ENCODE results near the gene SPATA20. TPM values are rescaled to one million over a fixed set of nuclear protein-coding genes. Genes with fewer than 3 reads are reported as not detected.

SPATA20 gene
- total RNA-seq, 1 donor from 2014 or later, result 22.8 TPM

GRCh38 chr17:50527155-50527762 lies 19.7 kb upstream of the SPATA20 start:
- no peak overlapping the region for H3K9ac ChIP-seq
- DNase-seq (ENCODE audit: low spot score), result no peak
- TF ChIP-seq EZH2 (IDR thresholded peaks at IDR 0.05), result no peak
- TF ChIP-seq, protein P1, sequence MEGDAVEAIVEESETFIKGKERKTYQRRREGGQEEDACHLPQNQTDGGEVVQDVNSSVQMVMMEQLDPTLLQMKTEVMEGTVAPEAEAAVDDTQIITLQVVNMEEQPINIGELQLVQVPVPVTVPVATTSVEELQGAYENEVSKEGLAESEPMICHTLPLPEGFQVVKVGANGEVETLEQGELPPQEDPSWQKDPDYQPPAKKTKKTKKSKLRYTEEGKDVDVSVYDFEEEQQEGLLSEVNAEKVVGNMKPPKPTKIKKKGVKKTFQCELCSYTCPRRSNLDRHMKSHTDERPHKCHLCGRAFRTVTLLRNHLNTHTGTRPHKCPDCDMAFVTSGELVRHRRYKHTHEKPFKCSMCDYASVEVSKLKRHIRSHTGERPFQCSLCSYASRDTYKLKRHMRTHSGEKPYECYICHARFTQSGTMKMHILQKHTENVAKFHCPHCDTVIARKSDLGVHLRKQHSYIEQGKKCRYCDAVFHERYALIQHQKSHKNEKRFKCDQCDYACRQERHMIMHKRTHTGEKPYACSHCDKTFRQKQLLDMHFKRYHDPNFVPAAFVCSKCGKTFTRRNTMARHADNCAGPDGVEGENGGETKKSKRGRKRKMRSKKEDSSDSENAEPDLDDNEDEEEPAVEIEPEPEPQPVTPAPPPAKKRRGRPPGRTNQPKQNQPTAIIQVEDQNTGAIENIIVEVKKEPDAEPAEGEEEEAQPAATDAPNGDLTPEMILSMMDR (IDR thresholded peaks at IDR 0.05), result no peak
- TF ChIP-seq EZH2phosphoT487 (IDR thresholded peaks at IDR 0.05), result no peak
- H3K79me2 ChIP-seq (ENCODE audit: low read depth), result no peaks in the 10 kb centered on the region
- no peak overlapping the region for H3K4me3 ChIP-seq
- Mint-ChIP-seq H3K36me3 (no peaks in the 10 kb centered on the region), H3K27ac (no peak overlapping the region), H3K27me3 (ENCODE audit: insufficient read depth, low read depth) (peaks cover 14% of the 10 kb centered on the region), H3K4me3 (no peak overlapping the region), H3K9me3 (no peaks in the 10 kb centered on the region), H3K4me1 (peaks cover 20% of the 10 kb centered on the region)
- H3F3A ChIP-seq (ENCODE audit: low read depth), result no peaks in the 10 kb centered on the region
- H3K4me2 ChIP-seq, result no peak overlapping the region
- H2AFZ ChIP-seq (replicated peaks), result no peak overlapping the region
- no peaks in the 10 kb centered on the region for H3K9me3 ChIP-seq (ENCODE audit: low read depth)
- H3K27me3 ChIP-seq, result peaks cover 13% of the 10 kb centered on the region
- no peaks in the 10 kb centered on the region for H4K20me1 ChIP-seq (ENCODE audit: low read depth)
- peaks cover 6% of the 10 kb centered on the region for H3K4me1 ChIP-seq
- H3K36me3 ChIP-seq, result no peaks in the 10 kb centered on the region
- no peak overlapping the region for H3K27ac ChIP-seq

DNA sequence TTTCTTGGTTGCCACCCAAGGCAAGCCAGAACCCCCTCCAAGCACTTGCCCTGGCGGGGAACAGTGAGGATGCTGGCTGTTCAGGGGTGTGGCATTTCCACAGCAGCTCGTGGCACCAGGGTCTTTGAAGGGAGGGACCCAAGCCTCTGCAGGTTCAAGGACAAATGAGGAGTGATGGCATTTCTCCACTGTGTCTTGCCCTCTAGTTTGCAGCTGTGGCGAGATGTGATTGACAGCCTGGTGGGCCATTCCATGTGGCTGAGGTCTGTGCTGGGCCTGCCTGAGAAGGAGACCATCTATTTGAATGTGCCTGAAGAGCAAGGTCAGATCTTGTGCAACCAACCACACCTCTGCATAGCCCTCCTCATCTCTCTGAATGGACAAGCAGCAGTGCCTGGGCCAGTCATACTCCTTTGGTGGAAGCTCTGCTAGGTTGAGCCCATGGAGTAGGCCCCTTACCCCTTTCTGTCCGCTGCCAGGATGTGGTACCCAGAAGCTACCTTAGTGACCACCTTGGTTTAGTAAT lies 19.0 kb upstream of the SPATA20 start:
- TF ChIP-seq EZH2phosphoT487 (IDR thresholded peaks at IDR 0.05) (no peak), EZH2 (IDR thresholded peaks at IDR 0.05) (no peak)
- TF ChIP-seq, protein P1 (IDR thresholded peaks at IDR 0.05), result no peak
- H2AFZ ChIP-seq (replicated peaks), result no peak overlapping the region

GRCh38 chr17:50529849-50530248 lies 17.1 kb upstream of the SPATA20 start:
- Mint-ChIP-seq H3K27ac (no peak overlapping the region), H3K9me3 (no peaks in the 10 kb centered on the region), H3K27me3 (ENCODE audit: insufficient read depth, low read depth) (peaks cover 23% of the 10 kb centered on the region), H3K4me1 (peaks cover 22% of the 10 kb centered on the region), H3K36me3 (no peaks in the 10 kb centered on the region), H3K4me3 (no peak overlapping the region)
- Histone ChIP-seq H3K27ac (no peak overlapping the region), H2AFZ (replicated peaks) (no peak overlapping the region), H3F3A (ENCODE audit: low read depth) (no peaks in the 10 kb centered on the region), H3K4me1 (peaks cover 25% of the 10 kb centered on the region), H3K4me2 (no peak overlapping the region), H3K27me3 (peaks cover 39% of the 10 kb centered on the region), H3K9me3 (ENCODE audit: low read depth) (no peaks in the 10 kb centered on the region), H4K20me1 (ENCODE audit: low read depth) (peaks cover 11% of the 10 kb centered on the region), H3K36me3 (no peaks in the 10 kb centered on the region), H3K9ac (no peak overlapping the region), H3K4me3 (no peak overlapping the region), H3K79me2 (ENCODE audit: low read depth) (no peaks in the 10 kb centered on the region)
- TF ChIP-seq, protein P1 (IDR thresholded peaks at IDR 0.05), result no peak
- TF ChIP-seq EZH2 (IDR thresholded peaks at IDR 0.05), result no peak
- TF ChIP-seq EZH2phosphoT487 (IDR thresholded peaks at IDR 0.05), result no peak
- no peak for DNase-seq (ENCODE audit: low spot score)

More for the DNA sequence above, 19.0 kb upstream of the SPATA20 start:
- Mint-ChIP-seq H3K36me3 (no peaks in the 10 kb centered on the region), H3K27ac (no peak overlapping the region), H3K9me3 (no peaks in the 10 kb centered on the region), H3K27me3 (ENCODE audit: insufficient read depth, low read depth) (peaks cover 15% of the 10 kb centered on the region), H3K4me1 (peaks cover 18% of the 10 kb centered on the region), H3K4me3 (no peak overlapping the region)
- H3K79me2 ChIP-seq (ENCODE audit: low read depth), result no peaks in the 10 kb centered on the region
- no peak overlapping the region for H3K4me2 ChIP-seq
- no peak overlapping the region for H3K27ac ChIP-seq
- H3K9me3 ChIP-seq (ENCODE audit: low read depth), result no peaks in the 10 kb centered on the region
- H3K4me1 ChIP-seq, result peaks cover 13% of the 10 kb centered on the region
- H3K9ac ChIP-seq, result no peak overlapping the region
- H3K27me3 ChIP-seq, result peaks cover 21% of the 10 kb centered on the region
- H3K4me3 ChIP-seq, result no peak overlapping the region
- no peak for DNase-seq (ENCODE audit: low spot score)
- no peaks in the 10 kb centered on the region for H3F3A ChIP-seq (ENCODE audit: low read depth)
- H3K36me3 ChIP-seq, result no peaks in the 10 kb centered on the region
- peaks cover 3% of the 10 kb centered on the region for H4K20me1 ChIP-seq (ENCODE audit: low read depth)

All from neural progenitor cell (in vitro differentiated cells).